ENCODE results near the gene ADGRF4.
"Not testable (repeated sequence)": the region's sequence is repeated elsewhere in the genome, so short reads cannot be mapped to it uniquely, and the experiment has no call there.

DNA sequence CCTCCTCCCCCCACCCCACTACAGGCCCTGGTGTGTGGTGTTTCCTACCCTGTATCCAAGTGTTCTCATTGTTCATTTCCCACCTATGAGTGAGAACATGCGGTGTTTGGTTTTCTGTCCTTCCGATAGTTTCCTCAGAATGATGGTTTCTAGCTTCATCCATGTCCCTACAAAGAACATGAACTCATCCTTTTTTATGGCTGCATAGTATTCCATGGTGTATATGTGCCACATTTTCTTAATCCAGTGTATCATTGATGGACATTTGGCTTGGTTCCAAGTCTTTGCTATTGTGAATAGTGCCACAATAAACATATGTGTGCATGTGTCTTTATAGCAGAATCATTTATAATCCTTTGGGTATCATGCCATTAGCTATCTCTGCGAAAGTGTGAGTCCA is 46.9 kb downstream of the ADGRF4 start:
- TF ChIP-seq, protein P1, sequence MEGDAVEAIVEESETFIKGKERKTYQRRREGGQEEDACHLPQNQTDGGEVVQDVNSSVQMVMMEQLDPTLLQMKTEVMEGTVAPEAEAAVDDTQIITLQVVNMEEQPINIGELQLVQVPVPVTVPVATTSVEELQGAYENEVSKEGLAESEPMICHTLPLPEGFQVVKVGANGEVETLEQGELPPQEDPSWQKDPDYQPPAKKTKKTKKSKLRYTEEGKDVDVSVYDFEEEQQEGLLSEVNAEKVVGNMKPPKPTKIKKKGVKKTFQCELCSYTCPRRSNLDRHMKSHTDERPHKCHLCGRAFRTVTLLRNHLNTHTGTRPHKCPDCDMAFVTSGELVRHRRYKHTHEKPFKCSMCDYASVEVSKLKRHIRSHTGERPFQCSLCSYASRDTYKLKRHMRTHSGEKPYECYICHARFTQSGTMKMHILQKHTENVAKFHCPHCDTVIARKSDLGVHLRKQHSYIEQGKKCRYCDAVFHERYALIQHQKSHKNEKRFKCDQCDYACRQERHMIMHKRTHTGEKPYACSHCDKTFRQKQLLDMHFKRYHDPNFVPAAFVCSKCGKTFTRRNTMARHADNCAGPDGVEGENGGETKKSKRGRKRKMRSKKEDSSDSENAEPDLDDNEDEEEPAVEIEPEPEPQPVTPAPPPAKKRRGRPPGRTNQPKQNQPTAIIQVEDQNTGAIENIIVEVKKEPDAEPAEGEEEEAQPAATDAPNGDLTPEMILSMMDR (IDR thresholded peaks at IDR 0.05; ENCODE audit: extremely low read depth in 1 of 2, insufficient read depth in 1 of 2, low read depth in 1 of 2, low read length in 2 of 2), result not testable (repeated sequence)
- TF ChIP-seq POLR2AphosphoS5 (IDR thresholded peaks at IDR 0.05; ENCODE audit: insufficient read depth, low read depth, low read length), result not testable (repeated sequence)

All from endothelial cell of umbilical vein (primary cell).